Dendritic cell treated with granulocyte-macrophage colony-stimulating factor and Interleukin-4, amounts not matched to agents 40 ng/mL and 50 ng/mL, for 4 days (primary cell): ENCODE data around the gene AKAP13.

ENCODE experiments used
- H3K27ac Mint-ChIP-seq: one replicate; pipeline ENCODE4 v1.8.0; 2022; ENCODE audit warnings: mild to moderate bottlenecking, mixed read lengths
- H3K27me3 Mint-ChIP-seq: one replicate; pipeline ENCODE4 v1.8.0; 2022; ENCODE audit warnings: mild to moderate bottlenecking, mixed read lengths
- H3K36me3 Mint-ChIP-seq: one replicate; pipeline ENCODE4 v1.8.0; 2022; ENCODE audit warnings: low read depth, mixed read lengths
- H3K4me1 Mint-ChIP-seq: one replicate; pipeline ENCODE4 v1.8.0; 2022; ENCODE audit warnings: low read depth, mixed read lengths
- H3K4me3 Mint-ChIP-seq: one replicate; pipeline ENCODE4 v1.8.0; 2022; ENCODE audit warnings: mild to moderate bottlenecking, moderate library complexity, mixed read lengths
- H3K9me3 Mint-ChIP-seq: one replicate; pipeline ENCODE4 v1.8.0; 2022; ENCODE audit warnings: mixed read lengths
- intact Hi-C: fragments of 100-400 bp; cut with micrococcal nuclease; formaldehyde crosslinking; loops from one replicate; pipeline ENCODE4 v1.15.0; 2022

The AKAP13 gene

GRCh38 chr15:85616549-85617110 lies 236.2 kb downstream of the AKAP13 start:
- peaks cover 2% of the 10 kb centered on the region for H3K36me3 Mint-ChIP-seq
- peak overlapping the region; percentile 20 for H3K27ac Mint-ChIP-seq
- peaks cover 7% of the 10 kb centered on the region for H3K4me1 Mint-ChIP-seq
- intact Hi-C loops = loop anchor here (5.0 kb wide), 1 partner anchor 76 kb away; no protein-coding TSS in a partner anchor
- no peaks in the 10 kb centered on the region for H3K9me3 Mint-ChIP-seq
- no peaks in the 10 kb centered on the region for H3K27me3 Mint-ChIP-seq
- H3K4me3 Mint-ChIP-seq = no peak overlapping the region

DNA sequence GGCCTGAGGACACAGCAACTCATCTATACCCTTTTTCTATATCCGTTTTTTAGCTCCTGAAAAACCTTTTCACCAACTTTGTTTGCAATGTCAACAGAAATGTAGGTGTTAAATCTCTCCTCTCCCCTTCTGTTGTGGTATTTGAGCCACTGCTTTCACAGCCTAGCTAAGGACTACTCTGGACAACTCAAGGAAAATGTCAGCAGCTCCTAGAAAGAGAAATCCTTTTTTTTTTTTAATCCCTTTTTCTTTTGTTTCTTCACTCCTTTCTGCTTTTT lies 237.8 kb downstream of the AKAP13 start:
- no peak overlapping the region for H3K27ac Mint-ChIP-seq
- H3K4me3 Mint-ChIP-seq = no peak overlapping the region
- H3K4me1 Mint-ChIP-seq = peaks cover 19% of the 10 kb centered on the region
- intact Hi-C loops = loop anchor here (5.0 kb wide), 1 partner anchor 74 kb away; no protein-coding TSS in a partner anchor
- H3K27me3 Mint-ChIP-seq = no peaks in the 10 kb centered on the region
- no peaks in the 10 kb centered on the region for H3K36me3 Mint-ChIP-seq
- no peaks in the 10 kb centered on the region for H3K9me3 Mint-ChIP-seq

- H3K27ac Mint-ChIP-seq = no peak overlapping the region
- intact Hi-C loops = loop anchor here (5.0 kb wide), 1 partner anchor 73 kb away; no protein-coding TSS in a partner anchor
- no peak overlapping the region for H3K4me3 Mint-ChIP-seq
- no peaks in the 10 kb centered on the region for H3K9me3 Mint-ChIP-seq
- H3K4me1 Mint-ChIP-seq = peaks cover 24% of the 10 kb centered on the region
- H3K36me3 Mint-ChIP-seq = no peaks in the 10 kb centered on the region
- no peaks in the 10 kb centered on the region for H3K27me3 Mint-ChIP-seq
Observed at GRCh38 chr15:85618956-85619491, 238.6 kb downstream of the AKAP13 start.

- H3K36me3 Mint-ChIP-seq = no peaks in the 10 kb centered on the region
- no peaks in the 10 kb centered on the region for H3K27me3 Mint-ChIP-seq
- no peaks in the 10 kb centered on the region for H3K9me3 Mint-ChIP-seq
- H3K27ac Mint-ChIP-seq = no peak overlapping the region
- intact Hi-C loops = loop anchor here (5.0 kb wide), 2 partner anchors 38 to 72 kb away; no protein-coding TSS in a partner anchor
- H3K4me1 Mint-ChIP-seq = peaks cover 33% of the 10 kb centered on the region
- H3K4me3 Mint-ChIP-seq = no peak overlapping the region
Observed at GRCh38 chr15:85619992-85620689, 239.7 kb downstream of the AKAP13 start.

GRCh38 chr15:85620690-85621049 lies 240.3 kb downstream of the AKAP13 start:
- Mint-ChIP-seq H3K4me3 (no peak overlapping the region), H3K27me3 (no peaks in the 10 kb centered on the region), H3K4me1 (peaks cover 38% of the 10 kb centered on the region), H3K9me3 (no peaks in the 10 kb centered on the region), H3K36me3 (peaks cover 4% of the 10 kb centered on the region), H3K27ac (no peak overlapping the region)
- intact Hi-C loops = loop anchor here (5.0 kb wide), 1 partner anchor 38 kb away; no protein-coding TSS in a partner anchor

GRCh38 chr15:85621094-85621493 lies 240.7 kb downstream of the AKAP13 start:
- Mint-ChIP-seq H3K27ac (no peak overlapping the region), H3K4me3 (no peak overlapping the region), H3K36me3 (peaks cover 8% of the 10 kb centered on the region), H3K27me3 (no peaks in the 10 kb centered on the region), H3K9me3 (no peaks in the 10 kb centered on the region), H3K4me1 (peaks cover 42% of the 10 kb centered on the region)
- intact Hi-C loops = loop anchor here (5.0 kb wide), 1 partner anchor 39 kb away; no protein-coding TSS in a partner anchor

DNA sequence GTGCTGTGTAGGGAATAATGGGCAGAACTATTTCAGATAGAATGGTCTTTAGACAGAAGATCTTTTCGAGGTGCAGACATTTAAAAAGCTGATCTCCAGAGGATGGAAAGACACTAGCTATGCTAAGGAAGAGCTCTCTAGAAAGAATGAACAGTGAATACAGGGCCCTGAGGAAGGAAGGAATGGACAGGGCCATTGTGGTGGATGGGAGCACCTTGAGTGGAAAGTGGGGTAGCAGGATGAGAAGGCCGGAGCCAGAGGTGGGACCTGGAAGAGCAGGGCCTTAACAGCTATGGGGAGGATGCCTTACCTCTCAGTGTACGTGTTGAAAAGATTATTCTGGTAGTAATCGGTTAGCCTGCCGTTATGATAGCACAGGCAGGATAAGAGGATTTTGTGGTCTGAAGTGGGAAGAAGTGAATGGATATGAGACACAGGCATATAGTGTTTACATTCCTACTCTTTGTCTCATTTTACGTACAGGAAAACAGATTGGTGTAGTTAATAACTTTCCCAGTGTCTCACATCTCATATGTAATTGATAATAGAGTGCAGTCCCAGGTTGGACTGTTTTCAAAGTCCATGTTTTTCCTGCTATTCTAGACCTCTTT lies 241.9 kb downstream of the AKAP13 start:
- peak overlapping the region; percentile 2 for H3K4me3 Mint-ChIP-seq

GRCh38 chr15:85623315-85624049 lies 243.1 kb downstream of the AKAP13 start:
- Mint-ChIP-seq H3K4me3 (peak overlapping the region; percentile 60), H3K27me3 (no peaks in the 10 kb centered on the region), H3K9me3 (no peaks in the 10 kb centered on the region), H3K27ac (peak overlapping the region; percentile 79), H3K4me1 (peaks cover 55% of the 10 kb centered on the region), H3K36me3 (peaks cover 29% of the 10 kb centered on the region)
- intact Hi-C loops = loop anchor here (5.0 kb wide), 1 partner anchor 41 kb away; no protein-coding TSS in a partner anchor

More for the DNA sequence above, 241.9 kb downstream of the AKAP13 start:
- H3K27me3 Mint-ChIP-seq = no peaks in the 10 kb centered on the region
- H3K9me3 Mint-ChIP-seq = no peaks in the 10 kb centered on the region
- intact Hi-C loops = loop anchor here (5.0 kb wide), 1 partner anchor 40 kb away; no protein-coding TSS in a partner anchor
- H3K4me1 Mint-ChIP-seq = peaks cover 52% of the 10 kb centered on the region
- peaks cover 21% of the 10 kb centered on the region for H3K36me3 Mint-ChIP-seq
- peak overlapping the region; percentile 51 for H3K27ac Mint-ChIP-seq

DNA sequence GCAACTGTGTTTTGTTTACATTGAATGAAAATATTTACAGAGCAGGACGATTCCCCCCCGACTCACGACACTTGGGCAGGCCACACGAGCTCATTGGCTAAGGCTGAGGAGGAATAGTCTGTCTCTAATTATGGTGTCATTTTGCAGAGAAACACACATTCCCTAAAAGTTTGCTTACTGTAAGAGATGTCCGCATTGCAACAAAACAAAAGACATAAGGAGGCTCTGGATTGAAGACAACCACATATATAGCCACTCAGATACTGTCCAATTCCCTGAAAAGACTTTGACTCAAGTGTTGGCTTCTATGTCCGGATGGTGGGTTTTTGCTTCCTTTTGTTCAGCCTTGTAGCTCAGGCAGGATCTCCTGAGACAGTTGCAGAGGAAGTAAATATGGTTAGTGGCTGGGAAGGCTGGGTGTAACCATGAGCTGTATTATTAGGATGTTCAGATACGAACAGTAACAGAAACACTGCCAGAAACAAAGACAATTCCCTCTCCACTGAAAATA lies 243.9 kb downstream of the AKAP13 start:
- intact Hi-C loops = loop anchor here (5.0 kb wide), 1 partner anchor 42 kb away; no protein-coding TSS in a partner anchor
- H3K36me3 Mint-ChIP-seq = peaks cover 29% of the 10 kb centered on the region
- H3K27ac Mint-ChIP-seq = peak overlapping the region; percentile 48
- peaks cover 61% of the 10 kb centered on the region for H3K4me1 Mint-ChIP-seq
- H3K27me3 Mint-ChIP-seq = no peaks in the 10 kb centered on the region
- H3K9me3 Mint-ChIP-seq = no peaks in the 10 kb centered on the region
- no peak overlapping the region for H3K4me3 Mint-ChIP-seq

DNA sequence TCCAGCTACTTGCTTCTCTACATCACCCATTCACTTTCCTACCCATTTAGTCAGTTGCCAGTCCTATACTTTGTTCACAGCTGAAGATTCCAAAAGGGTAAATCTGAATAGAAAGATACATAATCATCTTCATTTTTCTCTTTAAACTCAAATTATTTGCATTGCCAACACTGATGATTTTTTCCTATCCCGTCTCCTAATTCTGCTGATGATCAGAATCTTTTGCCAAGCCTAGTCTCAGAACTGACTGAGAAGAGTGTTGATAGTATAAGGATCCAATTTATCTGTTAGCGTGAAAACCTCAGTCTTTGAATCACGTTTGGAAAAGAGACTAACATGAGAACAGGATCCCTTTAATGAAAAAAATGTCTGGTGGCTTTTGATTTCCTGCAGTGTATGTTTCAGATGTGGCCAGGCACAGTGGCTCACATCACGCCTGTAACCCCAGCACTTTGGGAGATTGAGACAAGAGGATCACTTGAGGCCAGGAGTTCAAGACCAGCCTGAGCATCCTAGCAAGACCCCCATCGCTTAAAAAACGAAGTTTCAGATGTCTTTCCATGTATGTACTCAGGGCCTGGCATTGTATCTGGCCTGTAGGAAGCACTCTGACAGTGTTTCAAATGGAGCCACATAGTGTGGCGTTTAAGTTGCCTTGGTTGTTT lies 244.9 kb downstream of the AKAP13 start:
- Mint-ChIP-seq H3K4me3 (no peak overlapping the region), H3K4me1 (peaks cover 71% of the 10 kb centered on the region), H3K36me3 (peaks cover 34% of the 10 kb centered on the region), H3K9me3 (no peaks in the 10 kb centered on the region), H3K27ac (no peak overlapping the region), H3K27me3 (no peaks in the 10 kb centered on the region)
- intact Hi-C loops = no loop called here

DNA sequence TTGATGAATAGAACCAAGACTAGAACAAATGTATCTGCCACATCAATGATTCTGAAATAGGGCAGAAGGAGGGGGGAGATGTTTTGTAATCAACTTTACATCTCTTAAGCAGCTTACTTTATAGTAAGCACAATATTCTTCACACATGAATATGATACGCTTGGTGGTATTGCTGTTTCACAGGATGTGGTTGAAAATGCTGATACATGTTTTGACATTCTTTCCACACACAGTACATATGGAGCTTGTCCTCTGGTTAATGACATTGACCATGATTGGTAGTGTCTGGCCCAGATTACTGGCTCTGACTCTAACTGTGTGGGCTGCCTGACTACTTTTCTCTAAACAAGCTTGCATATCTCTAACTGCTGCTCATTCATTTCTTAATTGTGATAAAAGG lies 245.5 kb downstream of the AKAP13 start:
- Mint-ChIP-seq H3K27ac (no peak overlapping the region), H3K9me3 (no peaks in the 10 kb centered on the region), H3K4me3 (no peak overlapping the region), H3K36me3 (peaks cover 35% of the 10 kb centered on the region), H3K27me3 (no peaks in the 10 kb centered on the region), H3K4me1 (peaks cover 74% of the 10 kb centered on the region)
- intact Hi-C loops = no loop called here

- H3K4me3 Mint-ChIP-seq = no peak overlapping the region
- H3K9me3 Mint-ChIP-seq = no peaks in the 10 kb centered on the region
- peaks cover 76% of the 10 kb centered on the region for H3K4me1 Mint-ChIP-seq
- intact Hi-C loops = no loop called here
- H3K27ac Mint-ChIP-seq = no peak overlapping the region
- H3K27me3 Mint-ChIP-seq = no peaks in the 10 kb centered on the region
- peaks cover 35% of the 10 kb centered on the region for H3K36me3 Mint-ChIP-seq
Observed at GRCh38 chr15:85627213-85627935, 247.0 kb downstream of the AKAP13 start.
